H9 (cell line): ENCODE data around the gene NOVA2. TPM values are rescaled to one million over a fixed set of nuclear protein-coding genes. Genes with fewer than 3 reads are reported as not detected.
A peak's percentile ranks its signal among the peaks of the same experiment; 100 is the strongest.

Source experiments
- DNase-seq: peaks from one replicate; pipeline ENCODE4 v3.0.0-alpha.2; 2017
- H2AFZ ChIP-seq: one replicate; pipeline ENCODE4 v1.6.1; 2013; ENCODE audit warnings: mild to moderate bottlenecking, low read length, control low read depth, moderate library complexity
- H2AK5ac ChIP-seq: 2 replicates; pipeline ENCODE4 v1.6.1; 2013; ENCODE audit warnings: low read length, control low read depth, mixed read lengths; ENCODE audit not compliant: insufficient read length
- H2BK120ac ChIP-seq: one replicate; pipeline ENCODE4 v1.6.1; 2013; ENCODE audit warnings: low read depth, mild to moderate bottlenecking, low read length, control low read depth, inconsistent platforms; ENCODE audit not compliant: poor library complexity, severe bottlenecking
- H2BK12ac ChIP-seq: 2 replicates; pipeline ENCODE4 v1.6.1; 2013; ENCODE audit warnings: low read length, control low read depth, mixed read lengths, low read depth; ENCODE audit not compliant: insufficient read length
- H2BK15ac ChIP-seq: 2 replicates; pipeline ENCODE4 v1.6.1; 2013; ENCODE audit warnings: low read depth, low read length, control low read depth
- H2BK20ac ChIP-seq: one replicate; pipeline ENCODE4 v1.6.1; 2013; ENCODE audit warnings: low read depth, mild to moderate bottlenecking, low read length, control low read depth, inconsistent platforms; ENCODE audit not compliant: poor library complexity, severe bottlenecking
- H2BK5ac ChIP-seq: 2 replicates; pipeline ENCODE4 v1.6.1; 2013; ENCODE audit warnings: low read length, control low read depth, mixed read lengths; ENCODE audit not compliant: insufficient read length
- H3K14ac ChIP-seq: 2 replicates; pipeline ENCODE4 v1.6.1; 2013; ENCODE audit warnings: low read length, control low read depth; ENCODE audit not compliant: insufficient read depth
- H3K18ac ChIP-seq: 2 replicates; pipeline ENCODE4 v1.6.1; 2013; ENCODE audit warnings: low read depth, mild to moderate bottlenecking, mixed read lengths, low read length, control low read depth; ENCODE audit not compliant: insufficient read length
- H3K23ac ChIP-seq: 2 replicates; pipeline ENCODE4 v1.6.1; 2013; ENCODE audit warnings: low read length, control low read depth, mixed read lengths, low read depth; ENCODE audit not compliant: insufficient read length
- H3K23me2 ChIP-seq: 2 replicates; pipeline ENCODE4 v1.6.1; 2013; ENCODE audit warnings: low read depth, mild to moderate bottlenecking, mixed read lengths, low read length, control low read depth; ENCODE audit not compliant: insufficient read length, poor library complexity, severe bottlenecking
- H3K27ac ChIP-seq: 2 replicates; pipeline ENCODE4 v1.5.1; 2013; ENCODE audit warnings: low read length, control low read depth, mixed read lengths, low read depth; ENCODE audit not compliant: insufficient read length
- H3K27me3 ChIP-seq: 2 replicates; pipeline ENCODE4 v1.6.1; 2013; ENCODE audit warnings: low read length, control low read depth, inconsistent platforms; ENCODE audit not compliant: insufficient read depth
- H3K4ac ChIP-seq: 2 replicates; pipeline ENCODE4 v1.6.1; 2013; ENCODE audit warnings: low read depth, mild to moderate bottlenecking, control low read depth, inconsistent platforms, low read length, moderate library complexity
- H3K4me1 ChIP-seq: 2 replicates; pipeline ENCODE4 v1.6.1; 2013; ENCODE audit warnings: low read length, control low read depth, inconsistent platforms; ENCODE audit not compliant: insufficient read depth
- H3K4me2 ChIP-seq: 2 replicates; pipeline ENCODE4 v1.6.1; 2013; ENCODE audit warnings: low read length, control low read depth, mixed read lengths; ENCODE audit not compliant: insufficient read length, insufficient read depth
- H3K56ac ChIP-seq: 2 replicates; pipeline ENCODE4 v1.6.1; 2013; ENCODE audit warnings: low read depth, mild to moderate bottlenecking, mixed read lengths, low read length, control low read depth; ENCODE audit not compliant: insufficient read length
- H3K79me1 ChIP-seq: 2 replicates; pipeline ENCODE4 v1.6.1; 2013; ENCODE audit warnings: low read depth, mild to moderate bottlenecking, moderate library complexity, low read length, control low read depth, inconsistent platforms; ENCODE audit not compliant: insufficient read depth, poor library complexity, severe bottlenecking
- H3K79me2 ChIP-seq: 2 replicates; pipeline ENCODE4 v1.6.1; 2013; ENCODE audit warnings: low read length, control low read depth, inconsistent platforms; ENCODE audit not compliant: insufficient read depth
- H3K9ac ChIP-seq: 2 replicates; pipeline ENCODE4 v1.6.1; 2013; ENCODE audit warnings: low read length, control low read depth, mixed read lengths; ENCODE audit not compliant: insufficient read length; ENCODE audit errors: extremely low read depth
- H3K9me3 ChIP-seq: one replicate; pipeline ENCODE4 v1.6.1; 2013; ENCODE audit warnings: low read depth, low read length, inconsistent platforms; ENCODE audit not compliant: control insufficient read depth
- H3T11ph ChIP-seq: one replicate; pipeline ENCODE4 v1.6.1; 2013; ENCODE audit warnings: mild to moderate bottlenecking, low read length, control low read depth, inconsistent platforms
- H4K20me1 ChIP-seq: one replicate; pipeline ENCODE4 v1.6.1; 2013; ENCODE audit not compliant: control insufficient read depth, insufficient read length, insufficient read depth
- H4K5ac ChIP-seq: 2 replicates; pipeline ENCODE4 v1.6.1; 2013; ENCODE audit warnings: low read depth, mild to moderate bottlenecking, mixed read lengths, low read length, control low read depth; ENCODE audit not compliant: insufficient read length
- H4K8ac ChIP-seq: replicated peaks from 2 replicates; pipeline ENCODE4 v1.6.1; 2013; ENCODE audit warnings: low read length, control low read depth, mixed read lengths, low read depth; ENCODE audit not compliant: insufficient read length
- H4K91ac ChIP-seq: 2 replicates; pipeline ENCODE4 v1.6.1; 2013; ENCODE audit warnings: low read depth, mild to moderate bottlenecking, moderate library complexity, mixed read lengths, low read length, control low read depth; ENCODE audit not compliant: insufficient read length
- H3K27ac Mint-ChIP-seq, 3 experiments: 2 replicates in 2 of 3; 3 replicates in 1 of 3; pipeline ENCODE4 v1.8.0; 2020 to 2021; ENCODE audit warnings: mixed read lengths in 3 of 3, mild to moderate bottlenecking in 1 of 3, moderate library complexity in 1 of 3
- H3K27me3 Mint-ChIP-seq: 2 replicates; pipeline ENCODE4 v1.8.0; 2021; ENCODE audit warnings: low read depth, mild to moderate bottlenecking, moderate library complexity, mixed read lengths
- H3K36me3 Mint-ChIP-seq, 3 experiments: 2 replicates in 2 of 3; 3 replicates in 1 of 3; pipeline ENCODE4 v1.8.0; 2020 to 2021; ENCODE audit warnings: low read depth in 3 of 3, mixed read lengths in 3 of 3; ENCODE audit not compliant: insufficient read depth in 1 of 3
- H3K4me1 Mint-ChIP-seq, 2 experiments: 2 replicates each; pipeline ENCODE4 v1.8.0; 2020; ENCODE audit warnings: mixed read lengths in 2 of 2
- H3K4me3 Mint-ChIP-seq, 2 experiments: 2 replicates in 1 of 2; 3 replicates in 1 of 2; pipeline ENCODE4 v1.8.0; 2020 to 2021; ENCODE audit warnings: mild to moderate bottlenecking in 2 of 2, mixed read lengths in 2 of 2, moderate library complexity in 1 of 2
- H3K9me3 Mint-ChIP-seq, 2 experiments: 2 replicates in 1 of 2; 3 replicates in 1 of 2; pipeline ENCODE4 v1.8.0; 2020; ENCODE audit warnings: mild to moderate bottlenecking in 2 of 2, mixed read lengths in 2 of 2, moderate library complexity in 1 of 2
- CTCF ChIP-seq: fragments of 200-600 bp; sonication (generic); conservative IDR thresholded peaks from 3 replicates; pipeline ENCODE4 v1.8.0; 2021; ENCODE audit warnings: antibody characterized with exemption, mild to moderate bottlenecking
- WGBS: extraction: QIAGEN DNeasy Blood & Tissue Kit; methylation state at CpG from one replicate; pipeline ENCODE4 v1.1.7; 2013; ENCODE audit warnings: missing lambda C conversion rate, low lambda C conversion rate, mixed read lengths; ENCODE audit not compliant: insufficient read length; ENCODE audit errors: extremely low coverage; 5-methylcytosine and 5-hydroxymethylcytosine counted together
- total RNA-seq: library from RNA; stranded (reverse); gene quantifications from 2 replicates; pipeline ENCODE4 v1.2.1, GENCODE V29; 2021

The NOVA2 gene
- total RNA-seq, 1 experiment from 2014 or later, result 8.8 TPM

- no peak within 1 kb of the TSS for H3K56ac ChIP-seq
- H3K27me3 ChIP-seq, result no peaks in the 10 kb centered on the region
- no peak within 1 kb of the TSS for H2BK5ac ChIP-seq
- no peak within 1 kb of the TSS for H2BK20ac ChIP-seq
- no peaks in the 10 kb centered on the region for H4K20me1 ChIP-seq
- no peak within 1 kb of the TSS for H2BK15ac ChIP-seq
- no peak within 1 kb of the TSS for H3K18ac ChIP-seq
- no peak within 1 kb of the TSS for H4K5ac ChIP-seq
- H3K14ac ChIP-seq, result no peak within 1 kb of the TSS
- no peaks in the 10 kb centered on the region for H3K9me3 ChIP-seq
- H3K4me3 Mint-ChIP-seq, result no peak within 1 kb of the TSS
- no peak within 1 kb of the TSS for H2BK12ac ChIP-seq
- H3K79me1 ChIP-seq, result no peaks in the 10 kb centered on the region
- no peak within 1 kb of the TSS for H2AK5ac ChIP-seq
- H3T11ph ChIP-seq, result no peak within 1 kb of the TSS
- WGBS, result no CpG with 5 or more reads among the region's 44 CpGs
- DNase-seq, result peak; percentile 94
- H3K23me2 ChIP-seq, result no peaks in the 10 kb centered on the region
- no peak within 1 kb of the TSS for H3K4ac ChIP-seq
- H3K27me3 Mint-ChIP-seq, result peaks cover 12% of the 10 kb centered on the region
- H3K9ac ChIP-seq, result no peak within 1 kb of the TSS
- no peak within 1 kb of the TSS for H2AFZ ChIP-seq
- H3K9me3 Mint-ChIP-seq, result no peaks in the 10 kb centered on the region
- no peak within 1 kb of the TSS for H4K91ac ChIP-seq
- H3K4me2 ChIP-seq, result no peak within 1 kb of the TSS
- no peak within 1 kb of the TSS for H3K27ac ChIP-seq
- no peak within 1 kb of the TSS for H2BK120ac ChIP-seq
- TF ChIP-seq CTCF, result peak; percentile 86
- no peaks in the 10 kb centered on the region for H3K36me3 Mint-ChIP-seq
- peaks cover 0 to 5% of the 10 kb centered on the region in 2 experiments; a peak in 2 of 4 replicates for H3K4me1 Mint-ChIP-seq
- no peak within 1 kb of the TSS for H4K8ac ChIP-seq
- H3K23ac ChIP-seq, result no peak within 1 kb of the TSS
- no peaks in the 10 kb centered on the region; the same call in 1 of the 2 replicates for H3K4me1 ChIP-seq
- H3K27ac Mint-ChIP-seq, result no peak within 1 kb of the TSS
- H3K79me2 ChIP-seq, result no peaks in the 10 kb centered on the region
Observed at GRCh38 chr19:45913874-45914830, 59.5 kb downstream of the NOVA2 start, which contains the start of gene NANOS2. Gene NANOS2 (minus strand): TSS chr19:45914778. CDS start chr19:45914693, 85 bp downstream.
